HEK293T (cell line): Measurements from ENCODE around the gene TAAR2.

Experiments
- ARNT ChIP-seq: fragments of 450-650 bp; IDR thresholded peaks from 2 replicates; pipeline ENCODE4 v1.6.1; 2017; ENCODE audit warnings: mild to moderate bottlenecking
- BHLHE40 ChIP-seq: fragments of 450-650 bp; IDR thresholded peaks from 2 replicates; pipeline ENCODE4 v1.6.1; 2016; ENCODE audit warnings: mild to moderate bottlenecking, moderate library complexity, borderline replicate concordance
- ELF4 ChIP-seq: fragments of 450-650 bp; IDR thresholded peaks from 2 replicates; pipeline ENCODE4 v1.6.1; 2017; ENCODE audit warnings: antibody characterized with exemption
- FOXA1 ChIP-seq: fragments of 450-650 bp; IDR thresholded peaks from 2 replicates; pipeline ENCODE4 v1.6.1; 2016; ENCODE audit warnings: mild to moderate bottlenecking
- FOXK2 ChIP-seq: fragments of 450-650 bp; IDR thresholded peaks from 2 replicates; pipeline ENCODE4 v1.6.1; 2016; ENCODE audit warnings: mild to moderate bottlenecking
- FOXM1 ChIP-seq: fragments of 450-650 bp; IDR thresholded peaks from 2 replicates; pipeline ENCODE4 v1.6.1; 2017; ENCODE audit warnings: mild to moderate bottlenecking, borderline replicate concordance
- L3MBTL2 ChIP-seq: fragments of 450-650 bp; conservative IDR thresholded peaks from 2 replicates; pipeline ENCODE4 v1.6.1; 2016; ENCODE audit warnings: mild to moderate bottlenecking
- PKNOX1 ChIP-seq: fragments of 450-650 bp; IDR thresholded peaks from 2 replicates; pipeline ENCODE4 v1.6.1; 2016
- SP1 ChIP-seq: fragments of 450-650 bp; IDR thresholded peaks from 2 replicates; pipeline ENCODE4 v1.6.1; 2017
- SUZ12 ChIP-seq: fragments of 450-650 bp; IDR thresholded peaks from 2 replicates; pipeline ENCODE4 v1.6.1; 2016; ENCODE audit warnings: mild to moderate bottlenecking
- ZNF384 ChIP-seq: fragments of 450-650 bp; IDR thresholded peaks from 2 replicates; pipeline ENCODE4 v1.6.1; 2016

- TF ChIP-seq FOXM1: no peak
- TF ChIP-seq ELF4: no peak
- no peak for TF ChIP-seq SUZ12
- TF ChIP-seq FOXA1: no peak
- TF ChIP-seq ZNF384: no peak
- no peak for TF ChIP-seq FOXK2
- no peak for TF ChIP-seq ARNT
- no peak for TF ChIP-seq PKNOX1
- no peak for TF ChIP-seq BHLHE40
- no peak for TF ChIP-seq L3MBTL2
- TF ChIP-seq SP1: no peak
These were observed 53.8 kb downstream of the TAAR2 start, which contains the start of gene TAAR6 for GRCh38 chr6:132570221-132570777.
